Mesendoderm (in vitro differentiated cells): ENCODE results near the gene CTIF.

Experiments used
- DNase-seq: peaks from one replicate; pipeline ENCODE4 v3.0.0; 2013
- H2AK5ac ChIP-seq: 2 replicates; pipeline ENCODE4 v1.6.1; 2013; ENCODE audit warnings: low read length, inconsistent platforms
- H2BK120ac ChIP-seq: 2 replicates; pipeline ENCODE4 v1.6.1; 2013; ENCODE audit warnings: low read depth, mild to moderate bottlenecking, low read length, moderate library complexity, mixed read lengths
- H2BK15ac ChIP-seq: replicated peaks from 2 replicates; pipeline ENCODE4 v1.6.1; 2013; ENCODE audit warnings: low read depth, mild to moderate bottlenecking, moderate library complexity
- H2BK5ac ChIP-seq: 2 replicates; pipeline ENCODE4 v1.6.1; 2013; ENCODE audit warnings: low read length, inconsistent platforms
- H3K18ac ChIP-seq: 2 replicates; pipeline ENCODE4 v1.6.1; 2013; ENCODE audit warnings: mild to moderate bottlenecking, low read length, mixed read lengths
- H3K23ac ChIP-seq: one replicate; pipeline ENCODE4 v1.6.1; 2013; ENCODE audit warnings: low read length
- H3K27ac ChIP-seq: 2 replicates; pipeline ENCODE4 v1.5.1; 2013; ENCODE audit warnings: low read depth, mild to moderate bottlenecking, inconsistent platforms, low read length, moderate library complexity
- H3K27me3 ChIP-seq: 2 replicates; pipeline ENCODE4 v1.6.1; 2013; ENCODE audit warnings: low read length, control low read depth, mild to moderate bottlenecking, inconsistent platforms; ENCODE audit not compliant: insufficient read depth, poor library complexity
- H3K36me3 ChIP-seq: 2 replicates; pipeline ENCODE4 v1.6.1; 2013; ENCODE audit warnings: low read length, inconsistent platforms; ENCODE audit not compliant: control insufficient read depth, insufficient read depth
- H3K4ac ChIP-seq: one replicate; pipeline ENCODE4 v1.6.1; 2013; ENCODE audit warnings: low read depth, mild to moderate bottlenecking, low read length, moderate library complexity
- H3K4me1 ChIP-seq: 2 replicates; pipeline ENCODE4 v1.6.1; 2013; ENCODE audit warnings: low read depth, low read length, inconsistent platforms; ENCODE audit not compliant: control insufficient read depth
- H3K4me2 ChIP-seq: 2 replicates; pipeline ENCODE4 v1.6.1; 2013; ENCODE audit warnings: low read length
- H3K4me3 ChIP-seq: 2 replicates; pipeline ENCODE4 v1.5.1; 2013; ENCODE audit warnings: mild to moderate bottlenecking, low read length
- H3K56ac ChIP-seq: one replicate; pipeline ENCODE4 v1.6.1; 2013; ENCODE audit warnings: low read length
- H3K79me1 ChIP-seq: 2 replicates; pipeline ENCODE4 v1.6.1; 2013; ENCODE audit warnings: low read length, inconsistent platforms
- H3K79me2 ChIP-seq: 2 replicates; pipeline ENCODE4 v1.6.1; 2013; ENCODE audit warnings: mild to moderate bottlenecking, low read length; ENCODE audit not compliant: control insufficient read depth, insufficient read depth
- H3K9ac ChIP-seq: 2 replicates; pipeline ENCODE4 v1.6.1; 2013; ENCODE audit warnings: low read length, inconsistent platforms
- H4K5ac ChIP-seq: one replicate; pipeline ENCODE4 v1.6.1; 2013; ENCODE audit warnings: low read length
- H4K8ac ChIP-seq: one replicate; pipeline ENCODE4 v1.6.1; 2013; ENCODE audit warnings: low read depth, mild to moderate bottlenecking, control low read depth, low read length, moderate library complexity
- WGBS: extraction: QIAGEN DNeasy Blood & Tissue Kit; methylation state at CpG from one replicate; pipeline ENCODE4 v1.1.7; 2013; ENCODE audit warnings: low lambda C conversion rate, missing lambda C conversion rate; ENCODE audit not compliant: insufficient coverage; ENCODE audit errors: extremely low coverage; 5-methylcytosine and 5-hydroxymethylcytosine counted together

The CTIF gene

DNA sequence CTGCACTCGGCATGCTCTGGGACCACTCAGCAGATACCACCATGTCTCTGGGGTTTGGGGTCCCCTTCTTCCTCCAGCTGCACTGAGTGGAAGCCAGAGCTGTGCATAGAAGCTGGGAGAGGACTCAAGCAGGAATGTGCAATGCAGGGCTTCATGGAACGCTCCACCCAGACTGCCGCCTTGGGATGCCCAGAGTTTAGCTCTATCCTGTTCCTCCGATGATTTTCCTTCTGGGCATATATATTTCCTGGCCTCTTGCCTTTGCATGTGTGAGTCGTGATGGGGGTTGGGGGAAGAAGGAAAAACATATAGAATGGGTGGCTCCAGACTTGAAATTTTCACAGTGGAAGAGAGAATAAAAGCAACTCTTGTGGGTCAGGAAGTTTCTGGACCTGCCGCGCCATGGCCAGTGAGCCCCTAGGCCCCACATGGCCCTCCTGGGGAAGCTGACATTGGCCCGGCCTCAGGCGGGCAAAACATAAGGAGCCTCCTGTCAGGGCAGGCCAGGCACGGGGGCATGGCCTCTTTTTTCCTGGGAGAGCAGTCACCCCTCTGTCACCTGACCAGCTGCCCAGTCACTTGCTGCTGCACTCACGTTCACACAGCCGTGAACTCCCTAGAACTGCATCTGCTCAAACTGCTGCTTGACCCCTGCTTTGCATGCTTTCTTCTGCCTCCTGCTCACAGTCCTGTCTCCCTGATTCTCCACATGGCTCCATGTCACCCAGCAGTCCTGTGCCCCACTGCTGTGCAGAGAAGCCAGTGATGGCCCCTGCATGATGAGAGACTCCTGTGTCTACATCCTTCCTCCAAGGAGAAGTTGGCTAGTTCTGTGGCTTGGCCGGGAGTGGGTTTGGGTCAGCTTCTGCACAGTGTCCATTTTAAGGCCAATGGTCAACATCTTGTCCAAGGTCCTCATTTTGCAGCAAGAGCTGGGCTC lies 197.8 kb downstream of the CTIF start:
- H3K4me1 ChIP-seq, result peaks cover 7% of the 10 kb centered on the region
- no peak overlapping the region for H2BK5ac ChIP-seq
- H3K27me3 ChIP-seq, result no peaks in the 10 kb centered on the region
- no peak overlapping the region for H4K5ac ChIP-seq
- DNase-seq, result no peak
- no peak overlapping the region for H3K4ac ChIP-seq
- no peak overlapping the region for H2BK15ac ChIP-seq
- no peak overlapping the region for H3K18ac ChIP-seq
- H3K79me2 ChIP-seq, result no peaks in the 10 kb centered on the region
- no peak overlapping the region for H3K56ac ChIP-seq
- no peak overlapping the region for H4K8ac ChIP-seq
- no CpG with 5 or more reads among the region's 13 CpGs for WGBS
- peak overlapping the region; percentile 6 for H3K23ac ChIP-seq
- H3K79me1 ChIP-seq, result no peaks in the 10 kb centered on the region
- H3K4me3 ChIP-seq, result no peak overlapping the region
- H3K4me2 ChIP-seq, result no peak overlapping the region
- no peak overlapping the region for H2BK120ac ChIP-seq
- H3K27ac ChIP-seq, result no peak overlapping the region
- no peak overlapping the region for H3K9ac ChIP-seq
- H2AK5ac ChIP-seq, result no peak overlapping the region
- no peaks in the 10 kb centered on the region for H3K36me3 ChIP-seq

DNA sequence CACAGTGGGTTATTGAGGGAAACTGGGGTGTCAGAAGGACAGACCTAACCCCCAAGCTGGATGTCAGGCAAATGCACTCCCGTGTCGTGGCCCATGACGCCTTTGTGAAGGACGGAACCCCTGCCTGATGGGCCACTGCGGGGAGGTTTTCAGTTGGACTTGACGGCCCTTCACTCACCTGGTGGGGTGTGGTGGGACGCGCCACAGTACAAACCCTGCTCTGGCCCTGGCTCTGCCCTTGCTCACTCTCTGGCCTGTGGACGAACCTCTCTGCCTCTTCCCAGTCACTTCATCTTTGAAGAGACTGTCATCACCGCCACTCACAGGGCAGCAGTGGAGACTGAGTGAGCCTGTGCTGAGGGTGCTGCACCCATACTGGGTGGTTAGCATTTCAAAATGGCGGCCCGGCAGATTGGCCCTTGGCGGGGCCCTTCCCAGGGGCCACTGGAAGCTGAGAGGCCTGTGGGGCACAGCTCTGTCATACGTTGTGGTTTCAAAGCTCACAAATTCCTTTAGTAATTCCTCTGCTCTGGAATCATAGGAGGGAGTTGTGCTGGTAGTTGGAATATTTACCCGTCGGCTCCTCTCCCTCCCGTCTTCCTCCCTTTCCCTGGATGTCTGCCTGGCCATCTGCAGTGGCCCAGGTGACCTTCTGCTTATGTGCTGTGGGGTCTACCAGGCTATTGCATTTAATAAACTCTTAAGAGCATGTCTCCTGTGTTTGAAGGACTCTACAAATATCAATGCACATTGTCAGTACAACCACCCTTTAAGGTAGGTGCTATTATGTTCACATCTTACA lies 200.6 kb downstream of the CTIF start:
- no peak overlapping the region for H3K4me2 ChIP-seq
- no peak overlapping the region for H2BK5ac ChIP-seq
- no peak overlapping the region for H2AK5ac ChIP-seq
- no peak overlapping the region for H3K4me3 ChIP-seq
- no peaks in the 10 kb centered on the region for H3K36me3 ChIP-seq
- no peak overlapping the region for H4K5ac ChIP-seq
- H3K79me1 ChIP-seq, result no peaks in the 10 kb centered on the region
- no peak overlapping the region for H3K9ac ChIP-seq
- no peaks in the 10 kb centered on the region for H3K27me3 ChIP-seq
- no peaks in the 10 kb centered on the region for H3K4me1 ChIP-seq
- no peak overlapping the region for H3K27ac ChIP-seq
- no peaks in the 10 kb centered on the region for H3K79me2 ChIP-seq
- no peak overlapping the region for H2BK120ac ChIP-seq
- no CpG with 5 or more reads among the region's 17 CpGs for WGBS
- H3K4ac ChIP-seq, result no peak overlapping the region
- H3K23ac ChIP-seq, result no peak overlapping the region
- DNase-seq, result no peak
- H4K8ac ChIP-seq, result no peak overlapping the region
- no peak overlapping the region for H2BK15ac ChIP-seq
- H3K18ac ChIP-seq, result no peak overlapping the region
- no peak overlapping the region for H3K56ac ChIP-seq

GRCh38 chr18:48740068-48740440 lies 201.2 kb downstream of the CTIF start:
- no peak overlapping the region for H3K4me2 ChIP-seq
- no peak overlapping the region for H3K9ac ChIP-seq
- DNase-seq, result no peak
- H3K27ac ChIP-seq, result no peak overlapping the region
- H3K18ac ChIP-seq, result no peak overlapping the region
- H3K23ac ChIP-seq, result no peak overlapping the region
- H3K79me2 ChIP-seq, result no peaks in the 10 kb centered on the region
- H2BK5ac ChIP-seq, result no peak overlapping the region
- H4K8ac ChIP-seq, result no peak overlapping the region
- H3K4me3 ChIP-seq, result no peak overlapping the region
- H3K4ac ChIP-seq, result no peak overlapping the region
- H2BK15ac ChIP-seq, result no peak overlapping the region
- H2BK120ac ChIP-seq, result no peak overlapping the region
- no peaks in the 10 kb centered on the region for H3K79me1 ChIP-seq
- no peaks in the 10 kb centered on the region for H3K36me3 ChIP-seq
- H3K27me3 ChIP-seq, result no peaks in the 10 kb centered on the region
- no peak overlapping the region for H2AK5ac ChIP-seq
- H3K4me1 ChIP-seq, result no peaks in the 10 kb centered on the region
- whole genome bisulfite sequencing, result no CpG with 5 or more reads among the region's 4 CpGs
- no peak overlapping the region for H4K5ac ChIP-seq
- H3K56ac ChIP-seq, result no peak overlapping the region

DNA sequence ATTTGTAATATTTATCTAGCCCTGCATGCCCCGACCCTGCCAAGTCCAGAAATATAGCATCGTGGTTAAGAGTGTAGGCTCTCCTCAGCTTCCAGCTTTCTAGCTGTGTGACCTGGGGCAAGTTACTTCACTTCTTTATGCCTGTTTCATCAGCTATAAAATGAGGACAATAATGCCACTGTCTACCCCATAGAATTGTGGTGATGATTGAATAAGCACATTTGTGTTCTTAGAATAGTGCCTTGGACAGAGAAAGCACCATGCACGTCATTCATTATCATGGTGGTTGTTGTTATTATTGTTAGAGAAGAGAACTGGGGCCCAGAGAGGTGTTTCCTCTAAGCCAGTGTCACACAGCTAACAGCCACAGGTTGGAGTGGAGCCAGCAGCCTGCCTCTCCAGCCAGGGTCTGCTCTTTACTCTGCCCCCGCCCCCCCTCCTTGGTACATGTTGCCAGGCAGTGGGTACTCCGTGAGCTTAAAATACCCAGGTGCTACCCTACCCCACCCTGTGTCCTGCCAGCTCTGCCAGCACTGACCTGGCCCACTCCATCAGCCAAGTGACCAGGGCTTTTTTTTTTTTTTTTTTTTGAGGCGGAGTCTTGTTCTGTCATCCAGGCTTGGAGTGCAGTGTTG lies 202.1 kb downstream of the CTIF start:
- no CpG with 5 or more reads among the region's 6 CpGs for WGBS

GRCh38 chr18:48741866-48742265 lies 203.0 kb downstream of the CTIF start:
- Histone ChIP-seq H3K79me1 (no peaks in the 10 kb centered on the region), H2BK120ac (no peak overlapping the region), H3K4me2 (no peak overlapping the region), H2BK5ac (no peak overlapping the region), H3K4me3 (no peak overlapping the region), H2AK5ac (no peak overlapping the region), H3K9ac (no peak overlapping the region), H3K4me1 (no peaks in the 10 kb centered on the region), H3K4ac (no peak overlapping the region), H3K18ac (no peak overlapping the region), H2BK15ac (no peak overlapping the region), H4K5ac (no peak overlapping the region), H4K8ac (no peak overlapping the region), H3K23ac (peak overlapping the region; percentile 80), H3K27me3 (no peaks in the 10 kb centered on the region), H3K27ac (no peak overlapping the region), H3K36me3 (no peaks in the 10 kb centered on the region), H3K79me2 (no peaks in the 10 kb centered on the region), H3K56ac (no peak overlapping the region)
- WGBS, result no CpG with 5 or more reads among the region's 6 CpGs
- DNase-seq, result no peak

More for the DNA sequence above, 202.1 kb downstream of the CTIF start:
- Histone ChIP-seq H3K18ac (no peak overlapping the region), H4K8ac (no peak overlapping the region), H2BK15ac (no peak overlapping the region), H3K4me3 (no peak overlapping the region), H3K4me2 (no peak overlapping the region), H3K4ac (no peak overlapping the region), H2AK5ac (no peak overlapping the region), H3K27ac (no peak overlapping the region), H3K4me1 (no peaks in the 10 kb centered on the region), H3K79me1 (no peaks in the 10 kb centered on the region), H3K36me3 (no peaks in the 10 kb centered on the region), H3K27me3 (no peaks in the 10 kb centered on the region), H3K9ac (no peak overlapping the region), H3K56ac (no peak overlapping the region), H2BK120ac (no peak overlapping the region), H4K5ac (no peak overlapping the region), H2BK5ac (no peak overlapping the region), H3K79me2 (no peaks in the 10 kb centered on the region), H3K23ac (no peak overlapping the region)
- DNase-seq, result no peak
